Measurements from ENCODE around the gene ATXN7L1. TPM values are rescaled to one million over a fixed set of nuclear protein-coding genes. Genes with fewer than 3 reads are reported as not detected.
A peak's percentile ranks its signal among the peaks of the same experiment; 100 is the strongest.

The ATXN7L1 gene
- total RNA-seq, 1 experiment from 2014 or later = 24.3 TPM

DNA sequence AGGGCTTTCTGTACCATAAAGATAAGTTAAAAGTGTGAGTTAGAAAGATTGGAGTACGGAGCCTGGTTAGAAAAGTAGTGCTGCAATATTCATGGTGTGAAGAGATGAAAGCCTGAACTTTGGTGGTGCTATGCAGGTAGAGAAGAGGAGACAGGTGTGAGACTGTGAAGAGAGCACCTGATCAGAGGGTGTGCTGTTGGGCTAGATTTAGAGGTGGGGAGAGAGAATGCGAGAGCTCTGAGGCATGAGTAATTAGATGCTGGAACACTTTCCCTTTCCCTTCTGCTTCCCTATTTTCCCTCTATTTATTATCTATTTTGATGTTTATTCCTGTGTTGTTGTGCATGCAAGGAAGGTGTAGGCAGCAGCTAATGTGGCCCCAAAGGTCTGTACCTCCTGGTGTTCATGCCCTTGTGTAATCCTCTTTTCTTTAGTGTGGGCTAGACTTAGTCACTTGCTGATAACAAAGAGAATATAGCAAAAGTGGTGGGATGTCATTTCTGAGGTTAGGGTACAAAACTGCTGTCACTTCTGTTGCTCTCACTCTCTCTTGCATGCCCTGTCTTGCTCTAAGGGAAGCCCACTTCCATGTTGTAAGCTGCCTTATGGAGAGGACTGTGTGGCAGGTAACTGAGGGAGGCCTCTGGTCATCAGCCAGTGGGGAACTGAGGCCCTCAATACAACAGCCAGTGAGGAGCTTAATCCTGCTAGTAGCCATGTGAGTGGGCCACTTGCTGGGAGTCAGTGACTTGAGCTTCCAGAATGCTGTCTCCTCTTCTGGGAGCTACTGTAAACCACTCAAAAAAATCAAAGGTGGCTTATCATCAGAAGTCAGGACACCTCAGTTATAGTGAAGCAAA, 2.6 kb upstream of the ATXN7L1 start:
- H3K4me1 ChIP-seq (ENCODE audit: insufficient read depth, low read length) = peaks cover 10% of the 10 kb centered on the region
- H3K23me2 ChIP-seq (ENCODE audit: insufficient read length, low read depth, low read length, poor library complexity, severe bottlenecking) = peaks cover 19% of the 10 kb centered on the region
- H3K27me3 ChIP-seq (ENCODE audit: insufficient read depth, low read length) = peaks cover 3% of the 10 kb centered on the region; the same call in 1 of the 2 replicates
- H3T11ph ChIP-seq (ENCODE audit: low read length) = no peak overlapping the region
- 100% methylated on average over 1 of the region's 2 CpGs for WGBS (ENCODE audit: extremely low coverage, insufficient read length, low lambda C conversion rate)
- H3K18ac ChIP-seq (ENCODE audit: insufficient read length, low read depth, low read length) = no peak overlapping the region
- Mint-ChIP-seq H3K27me3 (ENCODE audit: low read depth) (peaks cover 21% of the 10 kb centered on the region), H3K27ac (no peak overlapping the region), H3K4me3 (peak overlapping the region in 1 of 2 experiments; percentile 94; a peak in 3 of 5 replicates), H3K36me3 (ENCODE audit: insufficient read depth in 1 of 3, low read depth in 3 of 3) (peaks cover 6 to 19% (median 18%) of the 10 kb centered on the region in 3 experiments), H3K9me3 (peaks cover 0 to 3% of the 10 kb centered on the region in 2 experiments; a peak in 2 of 5 replicates), H3K4me1 (peaks cover 38 to 40% of the 10 kb centered on the region in 2 experiments)
- no peak overlapping the region for H2AK5ac ChIP-seq (ENCODE audit: insufficient read length, low read length)
- H3K79me2 ChIP-seq (ENCODE audit: insufficient read depth, low read length) = peaks cover 3% of the 10 kb centered on the region; the same call in 1 of the 2 replicates
- H3K4me2 ChIP-seq (ENCODE audit: insufficient read depth, insufficient read length, low read length) = no peak overlapping the region
- DNase-seq = no peak
- no peak overlapping the region for H3K4ac ChIP-seq (ENCODE audit: low read depth, low read length)
- H2AFZ ChIP-seq (ENCODE audit: low read length) = no peak overlapping the region
- H4K8ac ChIP-seq (replicated peaks; ENCODE audit: insufficient read length, low read depth, low read length) = no peak overlapping the region
- no peak overlapping the region for H2BK12ac ChIP-seq (ENCODE audit: insufficient read length, low read depth, low read length)
- no peak overlapping the region for H3K27ac ChIP-seq (ENCODE audit: insufficient read length, low read depth, low read length)
- no peaks in the 10 kb centered on the region for H3K9me3 ChIP-seq (ENCODE audit: control insufficient read depth, low read depth, low read length)
- no peaks in the 10 kb centered on the region for H4K20me1 ChIP-seq (ENCODE audit: control insufficient read depth, insufficient read depth, insufficient read length)
- no peak overlapping the region for H2BK5ac ChIP-seq (ENCODE audit: insufficient read length, low read length)
- no peak overlapping the region for H2BK20ac ChIP-seq (ENCODE audit: low read depth, low read length, poor library complexity, severe bottlenecking)
- no peaks in the 10 kb centered on the region for H3K79me1 ChIP-seq (ENCODE audit: insufficient read depth, low read depth, low read length, poor library complexity, severe bottlenecking)
- H3K9ac ChIP-seq (ENCODE audit: extremely low read depth, insufficient read length, low read length) = no peak overlapping the region
- no peak overlapping the region for H4K5ac ChIP-seq (ENCODE audit: insufficient read length, low read depth, low read length)
- no peak overlapping the region for H3K23ac ChIP-seq (ENCODE audit: insufficient read length, low read depth, low read length)
- H2BK120ac ChIP-seq (ENCODE audit: low read depth, low read length, poor library complexity, severe bottlenecking) = no peak overlapping the region
- H3K14ac ChIP-seq (ENCODE audit: insufficient read depth, low read length) = no peak overlapping the region
- H3K56ac ChIP-seq (ENCODE audit: insufficient read length, low read depth, low read length) = no peak overlapping the region
- TF ChIP-seq, protein P1, sequence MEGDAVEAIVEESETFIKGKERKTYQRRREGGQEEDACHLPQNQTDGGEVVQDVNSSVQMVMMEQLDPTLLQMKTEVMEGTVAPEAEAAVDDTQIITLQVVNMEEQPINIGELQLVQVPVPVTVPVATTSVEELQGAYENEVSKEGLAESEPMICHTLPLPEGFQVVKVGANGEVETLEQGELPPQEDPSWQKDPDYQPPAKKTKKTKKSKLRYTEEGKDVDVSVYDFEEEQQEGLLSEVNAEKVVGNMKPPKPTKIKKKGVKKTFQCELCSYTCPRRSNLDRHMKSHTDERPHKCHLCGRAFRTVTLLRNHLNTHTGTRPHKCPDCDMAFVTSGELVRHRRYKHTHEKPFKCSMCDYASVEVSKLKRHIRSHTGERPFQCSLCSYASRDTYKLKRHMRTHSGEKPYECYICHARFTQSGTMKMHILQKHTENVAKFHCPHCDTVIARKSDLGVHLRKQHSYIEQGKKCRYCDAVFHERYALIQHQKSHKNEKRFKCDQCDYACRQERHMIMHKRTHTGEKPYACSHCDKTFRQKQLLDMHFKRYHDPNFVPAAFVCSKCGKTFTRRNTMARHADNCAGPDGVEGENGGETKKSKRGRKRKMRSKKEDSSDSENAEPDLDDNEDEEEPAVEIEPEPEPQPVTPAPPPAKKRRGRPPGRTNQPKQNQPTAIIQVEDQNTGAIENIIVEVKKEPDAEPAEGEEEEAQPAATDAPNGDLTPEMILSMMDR (conservative IDR thresholded peaks at IDR 0.05) = no peak
- no peak overlapping the region for H4K91ac ChIP-seq (ENCODE audit: insufficient read length, low read depth, low read length)
- H2BK15ac ChIP-seq (ENCODE audit: low read depth, low read length) = no peak overlapping the region
